ENCODE data around the gene MED23. TPM values are rescaled to one million over a fixed set of nuclear protein-coding genes. Genes with fewer than 3 reads are reported as not detected.
"Not testable (repeated sequence)": the region's sequence is repeated elsewhere in the genome, so short reads cannot be mapped to it uniquely, and the experiment has no call there.

The MED23 gene
- total RNA-seq, 1 experiment from 2014 or later = 32.1 TPM

DNA sequence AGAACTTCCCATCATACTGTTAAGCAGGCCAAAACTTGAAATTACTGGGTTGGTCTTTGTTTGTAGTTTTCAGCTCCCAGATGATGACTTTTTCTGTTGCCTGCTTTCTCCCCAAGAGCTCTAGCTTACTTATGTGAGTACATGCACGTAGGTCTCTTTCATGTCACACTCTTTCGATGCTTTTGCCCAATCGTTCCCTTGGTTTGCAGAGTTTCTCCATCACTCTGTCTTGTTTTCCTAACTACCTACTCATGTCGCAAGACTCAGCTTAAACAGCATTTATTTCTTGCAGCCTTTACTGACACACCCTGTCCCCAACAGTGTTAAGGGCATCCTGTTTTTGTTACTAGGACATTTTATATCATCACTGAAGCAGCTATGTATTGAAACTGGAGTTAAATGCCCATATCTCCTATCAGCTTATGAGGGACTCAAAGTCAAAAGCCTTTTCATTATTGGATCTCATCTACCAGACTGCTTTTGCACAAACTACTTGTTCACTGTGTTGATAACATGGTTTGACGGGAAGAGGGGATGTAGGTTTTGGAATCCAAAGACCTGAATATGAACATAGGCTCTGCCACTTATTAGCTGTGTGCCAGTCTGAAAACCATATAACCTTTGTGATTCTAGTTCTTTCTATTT, 52.1 kb downstream of the MED23 start:
- DNase-seq (ENCODE audit: low read depth) = no peak

DNA sequence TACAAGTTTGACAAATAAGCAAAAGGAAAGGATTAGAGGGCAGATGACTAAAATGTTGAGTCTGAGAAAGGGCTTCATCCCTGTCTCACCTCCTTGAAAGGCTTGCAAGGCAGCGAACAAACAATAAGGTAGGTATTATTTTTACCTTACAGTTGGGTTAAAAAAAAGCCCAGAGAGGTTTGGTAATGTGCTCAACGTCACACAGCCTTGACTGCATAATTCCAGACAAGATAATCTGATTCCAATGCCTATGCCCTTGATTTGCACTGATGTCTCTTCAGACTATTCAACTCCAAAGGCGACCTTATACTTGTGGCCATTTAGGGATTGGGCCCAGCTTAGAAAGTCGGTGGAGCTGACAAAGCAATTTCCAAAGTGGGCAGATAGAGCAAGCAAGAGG, 53.4 kb downstream of the MED23 start:
- no peak for DNase-seq (ENCODE audit: low read depth)

DNA sequence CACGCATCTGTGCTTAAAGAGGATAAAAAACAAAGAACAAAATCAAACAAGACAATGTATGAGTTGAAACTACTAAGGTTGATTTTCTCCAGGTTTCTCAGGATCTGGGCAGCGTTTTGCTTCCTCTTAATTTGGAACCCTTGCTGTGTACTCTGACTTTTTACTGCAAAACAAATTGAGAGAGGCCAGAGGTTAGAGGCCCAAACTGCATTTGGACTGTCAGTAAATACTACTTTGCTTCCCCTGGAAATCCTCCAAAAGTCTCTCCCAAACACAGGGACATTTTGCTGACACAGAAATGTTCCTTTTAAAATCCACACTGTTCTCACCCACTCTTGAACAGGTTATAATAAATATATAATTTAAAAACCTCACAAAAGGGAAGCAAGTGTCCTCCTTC, 53.9 kb downstream of the MED23 start:
- no peak for DNase-seq (ENCODE audit: low read depth)

DNA sequence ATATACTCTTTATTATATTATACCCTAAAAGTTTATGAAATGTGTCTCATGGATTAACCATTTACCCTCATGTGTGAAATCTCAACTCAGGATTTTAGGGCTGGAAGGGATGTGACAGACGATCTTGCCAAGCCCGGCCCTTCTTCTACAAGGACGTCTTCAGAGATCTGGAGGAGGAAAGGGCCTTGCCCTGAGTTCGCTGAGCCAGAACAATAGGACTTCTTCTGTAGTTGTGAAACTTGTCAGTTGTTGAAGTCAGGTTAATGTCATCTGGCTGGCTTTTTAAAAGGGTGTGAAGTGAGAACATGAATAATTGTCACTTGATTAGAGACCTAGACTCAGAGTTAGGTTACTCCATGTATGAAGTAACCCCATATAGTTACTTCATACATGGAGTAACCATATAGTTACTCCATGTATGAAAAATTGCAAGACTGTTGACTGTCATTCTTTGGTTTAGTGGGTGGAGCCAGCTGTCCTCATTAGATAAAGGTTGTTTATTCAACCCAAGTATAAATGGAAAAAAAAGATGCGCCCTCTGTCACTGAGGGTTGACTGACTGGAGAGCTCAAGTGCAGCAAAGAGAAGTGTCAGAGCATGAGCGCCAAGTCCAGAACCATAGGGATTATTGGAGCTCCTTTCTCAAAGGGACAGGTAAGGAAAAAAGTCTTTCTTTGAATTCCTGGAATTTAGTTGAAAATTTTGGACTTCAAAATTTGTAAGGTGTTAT, 55.2 kb downstream of the MED23 start, which contains the start of gene ARG1:
TSS of gene ARG1 (plus strand) at position 541 of the 730 bp plus-strand sequence. CDS start at position 598, 57 bp downstream.
- DNase-seq (ENCODE audit: low read depth) = no peak

DNA sequence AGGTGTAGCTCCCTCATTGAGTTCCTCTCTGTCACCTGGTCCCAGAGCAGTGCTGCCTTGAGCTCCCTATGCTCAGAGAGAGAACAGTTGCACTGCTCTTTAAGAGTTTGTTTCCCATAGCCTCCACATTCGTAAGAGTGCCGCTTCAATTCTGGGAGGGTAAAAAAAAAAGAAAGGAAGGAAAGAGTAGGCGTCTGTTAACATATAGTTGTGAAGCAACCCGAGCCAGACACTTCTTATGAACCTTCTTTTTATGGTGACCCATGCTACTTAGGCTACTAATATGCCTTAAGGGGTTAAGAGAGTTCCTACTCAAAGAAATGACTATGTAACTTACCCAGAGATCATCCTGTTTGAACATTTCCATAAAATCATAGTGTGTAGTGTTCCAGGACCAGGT, 59.3 kb downstream of the MED23 start:
- no peak for DNase-seq (ENCODE audit: low read depth)

DNA sequence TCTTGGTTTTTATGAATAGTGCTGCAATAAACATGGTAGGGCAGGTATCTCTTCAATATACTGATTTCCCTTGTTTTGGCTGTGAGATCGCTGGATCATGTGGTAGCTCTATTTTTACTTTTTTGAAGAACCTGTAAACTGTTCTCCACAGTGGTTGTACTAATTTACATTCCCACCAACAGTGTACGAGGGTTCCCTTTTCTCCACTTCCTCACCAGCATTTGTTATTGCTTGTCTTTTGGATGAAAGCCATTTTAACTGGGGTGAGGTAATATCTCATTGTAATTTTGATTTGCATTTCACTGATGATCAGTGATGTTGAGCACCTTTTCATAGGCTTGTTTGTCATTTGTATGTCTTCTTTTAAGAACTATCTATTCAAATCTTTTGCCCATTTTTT, 63.0 kb downstream of the MED23 start:
- no peak for DNase-seq (ENCODE audit: low read depth)

DNA sequence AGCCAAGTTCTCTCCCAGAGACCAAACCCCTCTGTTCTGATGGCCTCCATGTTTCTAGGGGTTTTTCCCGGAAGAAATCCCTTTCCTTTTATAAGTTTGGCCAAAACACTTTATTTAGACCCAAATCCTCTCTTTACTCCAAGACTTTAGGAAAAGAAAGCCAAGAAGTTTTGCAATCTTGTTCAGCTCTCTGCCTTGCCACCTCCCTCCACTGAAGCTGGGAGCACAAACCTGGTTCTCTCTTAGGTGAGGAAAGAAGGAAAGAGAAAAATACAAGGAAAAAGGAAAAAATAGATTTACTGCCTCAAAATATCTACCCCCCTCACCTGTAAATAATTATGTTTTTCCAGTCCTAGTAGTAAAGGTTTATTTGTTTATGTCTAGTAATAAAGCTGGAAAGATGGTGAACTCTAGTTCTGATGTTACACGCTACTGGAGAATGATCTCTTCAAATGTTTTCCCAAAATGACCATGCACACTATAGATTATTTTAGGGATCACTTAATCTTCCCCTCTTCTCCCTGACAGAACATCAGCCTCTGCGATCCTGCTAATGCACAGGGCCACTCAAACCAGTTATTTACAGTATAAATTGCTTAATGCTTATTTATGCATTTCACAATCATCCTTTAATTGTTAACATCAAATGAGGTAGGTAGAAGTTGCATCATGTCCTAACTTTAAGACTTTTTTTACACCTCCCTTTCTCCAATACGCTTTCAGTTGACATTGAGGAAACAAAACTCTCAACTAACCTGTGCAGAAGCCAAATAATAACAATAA, 65.9 kb downstream of the MED23 start:
- DNase-seq (ENCODE audit: low read depth) = no peak

DNA sequence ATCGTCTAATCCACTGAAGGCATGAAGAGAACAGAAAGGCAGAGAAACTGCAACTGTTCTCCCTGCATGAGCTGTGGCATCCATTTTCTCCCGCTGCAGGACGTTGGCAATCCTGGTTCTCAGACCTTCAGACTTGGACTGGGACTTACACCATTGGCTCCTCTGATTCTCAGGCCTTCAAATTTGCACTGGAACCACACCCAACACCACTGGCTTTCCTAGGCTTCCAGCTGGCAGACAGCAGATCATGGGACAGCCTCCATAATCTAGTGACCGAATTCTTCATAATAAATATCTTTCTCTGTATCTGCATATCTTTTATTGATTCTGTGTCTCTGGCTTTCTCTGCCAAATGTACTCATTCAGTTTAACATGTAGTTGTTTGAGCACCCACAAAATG, 69.1 kb downstream of the MED23 start:
- DNase-seq (ENCODE audit: low read depth) = no peak

DNA sequence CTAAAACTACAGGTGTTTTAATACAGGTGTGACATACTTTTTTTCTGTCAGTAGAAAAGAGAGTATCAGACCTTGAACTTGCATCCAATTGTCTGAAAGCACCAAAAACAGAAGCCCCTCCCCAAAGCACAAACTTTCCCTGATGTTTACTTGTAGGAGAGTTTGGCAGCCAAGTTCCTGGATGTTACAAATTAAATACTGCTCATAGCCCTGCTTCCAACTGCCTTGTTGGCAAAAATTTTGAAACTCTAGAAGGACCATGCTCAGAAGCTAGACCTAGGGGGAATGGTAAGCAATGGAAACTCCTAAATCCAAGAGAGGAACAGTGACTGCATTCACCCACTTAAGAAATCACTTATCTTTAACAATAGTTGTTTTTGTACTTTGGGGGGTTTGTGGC, 72.0 kb downstream of the MED23 start:
- DNase-seq (ENCODE audit: low read depth) = peak; percentile 14

DNA sequence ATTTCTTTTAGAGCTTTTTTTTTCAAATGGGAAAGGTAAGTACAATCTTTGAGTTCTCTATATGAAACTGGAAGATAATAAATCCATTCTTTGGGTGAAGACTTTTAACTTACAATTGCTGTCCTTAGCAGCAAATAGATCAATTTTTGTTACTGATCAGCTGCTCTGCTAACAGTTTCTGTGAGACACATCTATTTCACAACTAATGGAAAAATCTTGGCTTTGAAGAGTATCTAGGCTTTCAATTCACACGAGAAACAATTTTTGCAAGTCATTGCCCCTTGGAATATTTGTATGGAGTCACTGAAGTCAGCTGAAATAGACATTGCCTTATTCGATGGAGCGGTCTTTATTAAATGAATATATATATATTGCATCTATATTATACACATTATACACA, 75.5 kb downstream of the MED23 start:
- no peak for DNase-seq (ENCODE audit: low read depth)

DNA sequence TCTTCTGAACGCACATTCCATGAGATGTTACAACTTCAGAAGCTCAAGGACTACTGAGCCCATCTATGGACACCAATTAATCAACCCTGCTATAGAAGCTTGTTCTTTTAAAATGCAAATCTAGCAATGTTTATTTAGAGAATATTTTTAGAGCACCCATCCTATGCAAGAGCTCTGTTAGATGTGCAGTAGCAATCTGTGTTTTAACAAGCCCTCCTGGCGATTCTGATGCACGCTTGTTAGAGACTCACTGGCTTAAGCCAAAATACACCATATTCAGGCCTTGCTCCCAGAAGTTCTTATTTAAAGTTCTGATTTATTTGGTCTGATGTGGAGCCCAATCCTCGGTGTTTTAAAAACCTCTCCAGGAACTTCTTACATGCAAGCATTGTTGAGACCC, 76.1 kb downstream of the MED23 start:
- no peak for DNase-seq (ENCODE audit: low read depth)

DNA sequence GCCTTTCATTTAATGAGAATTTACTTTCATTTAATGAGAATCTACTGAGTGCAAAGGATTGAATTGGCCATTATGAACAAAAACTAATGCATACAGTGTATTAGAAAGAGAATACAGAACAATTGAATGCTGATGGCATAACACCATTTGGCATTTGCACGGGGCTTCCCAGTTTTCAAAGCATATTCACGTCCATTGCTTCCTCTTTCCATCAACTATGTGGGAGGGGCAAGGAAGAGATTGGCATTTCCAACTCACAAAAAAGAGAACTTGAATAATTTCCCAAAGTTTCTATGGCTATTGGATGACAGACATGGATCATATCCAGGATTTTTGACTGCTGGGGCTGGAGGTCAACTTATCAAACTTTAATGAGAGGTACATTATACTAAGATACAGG, 78.2 kb downstream of the MED23 start:
- DNase-seq (ENCODE audit: low read depth) = no peak

DNA sequence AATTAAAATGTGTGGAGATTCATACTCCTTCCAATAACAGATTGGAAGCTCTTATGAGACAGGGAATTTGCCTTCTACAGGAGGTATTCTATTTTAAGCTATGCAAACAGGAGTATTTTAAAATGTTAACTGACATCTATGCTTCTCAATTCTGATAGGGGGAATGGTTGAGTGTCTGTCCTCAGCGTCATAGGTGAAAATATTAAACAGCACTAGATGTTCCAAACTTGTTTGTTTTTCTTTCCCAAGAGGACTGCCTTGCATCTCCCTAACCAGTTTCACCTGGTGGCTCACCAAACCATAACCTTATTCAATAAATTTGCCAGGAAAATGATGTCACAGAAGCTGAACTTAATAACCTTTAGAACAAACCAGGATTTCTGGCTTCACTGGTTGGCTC, 79.6 kb downstream of the MED23 start:
- DNase-seq (ENCODE audit: low read depth) = no peak

DNA sequence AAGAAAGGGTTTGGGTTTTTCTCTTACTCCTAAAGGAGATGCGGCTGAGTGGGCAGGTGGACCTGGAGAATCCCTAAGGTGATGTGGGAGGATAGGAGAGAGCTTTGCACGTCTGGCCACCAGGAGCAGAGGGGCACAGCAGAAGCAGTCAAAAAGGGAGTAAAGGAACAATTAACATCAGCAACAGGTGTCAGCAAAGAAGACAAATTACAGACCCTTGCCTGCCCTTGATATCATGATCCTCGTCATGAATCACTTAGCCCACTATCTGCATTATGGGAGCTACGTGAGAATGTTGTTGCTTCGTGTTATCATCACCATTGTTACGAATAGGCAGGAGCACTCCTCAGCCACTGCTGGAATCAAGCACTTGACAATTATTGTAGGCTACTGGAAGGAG, 80.6 kb downstream of the MED23 start:
- DNase-seq (ENCODE audit: low read depth) = no peak

DNA sequence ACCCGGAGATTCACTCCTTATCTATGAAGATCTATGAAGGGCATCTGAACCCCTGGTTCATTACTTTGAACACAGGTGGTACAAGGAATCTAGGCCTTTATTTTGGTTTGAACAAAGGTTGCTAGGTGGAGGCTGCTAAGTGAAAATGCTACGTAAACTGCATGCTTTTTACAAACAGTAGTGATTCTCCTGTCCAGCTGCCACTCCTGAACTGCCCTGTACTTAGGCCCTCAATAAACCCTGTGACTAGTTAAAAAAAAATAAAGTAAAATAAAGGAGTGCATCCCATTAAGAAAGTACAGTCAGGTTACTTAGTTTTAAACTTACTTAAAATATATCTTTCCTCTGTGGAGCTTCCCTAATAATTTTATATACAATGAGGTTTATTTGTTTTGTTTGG, 82.7 kb downstream of the MED23 start:
- no peak for DNase-seq (ENCODE audit: low read depth)

DNA sequence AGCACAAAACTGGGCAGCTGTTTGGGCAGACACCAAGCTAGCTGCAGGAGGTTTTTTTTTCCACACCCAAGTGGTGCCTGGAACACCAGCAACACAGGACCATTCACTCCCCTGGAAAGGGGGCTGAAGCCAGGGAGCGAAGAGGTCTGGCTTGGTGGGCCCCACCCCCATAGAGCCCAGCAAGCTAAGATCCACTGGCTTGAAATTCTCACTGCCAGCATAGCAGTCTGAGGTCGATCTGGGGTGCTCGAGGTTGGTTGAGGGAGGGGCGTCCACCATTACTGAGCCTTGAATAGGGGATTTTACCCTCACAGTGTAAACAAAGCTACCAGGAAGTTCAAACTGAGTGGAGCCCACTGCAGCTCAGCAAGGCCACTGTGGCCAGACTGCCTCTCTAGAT, 89.4 kb downstream of the MED23 start:
- DNase-seq (ENCODE audit: low read depth) = not testable (repeated sequence)

DNA sequence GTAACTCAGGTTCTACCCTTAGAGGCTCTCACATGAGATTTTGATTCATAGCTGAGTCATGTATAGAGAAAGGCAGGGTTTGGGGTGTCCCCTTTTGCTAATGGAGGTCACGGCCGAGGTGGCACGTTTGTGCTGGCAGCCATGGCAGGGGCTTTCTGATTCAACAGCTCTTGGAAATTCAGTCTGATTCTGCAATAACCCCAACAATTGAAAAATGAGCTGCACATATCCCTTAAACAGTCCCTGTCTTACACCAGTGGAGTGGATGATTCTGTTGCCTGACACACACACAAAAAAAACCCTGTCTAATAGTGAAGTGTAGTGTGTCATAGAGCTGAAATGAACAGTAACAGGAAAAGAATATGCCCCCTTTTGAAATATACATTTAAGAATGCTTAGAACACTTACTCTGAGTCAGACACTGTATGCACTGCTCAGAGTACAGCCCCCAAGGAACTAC, 95.4 kb downstream of the MED23 start:
- no peak for DNase-seq (ENCODE audit: low read depth)

DNA sequence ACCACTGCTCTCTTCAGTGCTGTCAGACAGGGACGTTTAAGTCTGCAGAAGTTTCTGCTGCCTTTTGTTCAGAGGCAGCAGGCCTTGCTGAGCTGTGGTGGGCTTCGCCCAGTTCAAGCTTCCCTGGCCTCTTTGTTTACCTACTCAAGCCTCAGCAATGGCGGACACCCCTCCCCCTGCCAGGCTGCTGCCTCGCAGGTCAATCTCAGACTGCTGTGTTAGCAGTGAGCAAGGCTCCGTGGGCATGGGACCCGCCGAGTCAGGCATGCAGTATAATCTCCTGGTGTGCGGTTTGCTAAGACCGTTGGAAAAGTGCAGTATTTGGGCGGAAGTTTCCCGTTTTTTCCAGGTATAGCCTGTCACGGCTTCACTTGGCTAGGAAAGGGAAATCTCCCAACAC, 96.4 kb downstream of the MED23 start:
- DNase-seq (ENCODE audit: low read depth) = not testable (repeated sequence)

DNA sequence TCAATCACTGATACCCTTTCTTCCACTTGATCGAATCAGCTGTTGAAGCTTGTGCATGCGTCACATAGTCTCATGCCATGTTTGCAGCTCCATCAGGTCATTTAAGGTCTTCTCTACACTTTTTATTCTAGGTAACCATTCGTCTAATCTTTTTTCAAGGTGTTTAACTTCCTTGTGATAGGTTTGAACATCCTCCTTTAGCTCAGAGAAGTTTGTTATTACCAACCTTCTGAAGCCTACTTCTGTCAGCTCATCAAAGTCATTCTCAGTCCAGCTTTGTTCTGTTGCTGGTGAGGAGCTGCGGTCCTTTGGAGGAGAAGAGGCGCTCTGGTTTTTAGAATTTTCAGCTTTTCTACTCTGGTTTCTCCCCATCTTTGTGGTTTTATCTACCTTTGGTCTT, 97.1 kb downstream of the MED23 start:
- not testable (repeated sequence) for DNase-seq (ENCODE audit: low read depth)

DNA sequence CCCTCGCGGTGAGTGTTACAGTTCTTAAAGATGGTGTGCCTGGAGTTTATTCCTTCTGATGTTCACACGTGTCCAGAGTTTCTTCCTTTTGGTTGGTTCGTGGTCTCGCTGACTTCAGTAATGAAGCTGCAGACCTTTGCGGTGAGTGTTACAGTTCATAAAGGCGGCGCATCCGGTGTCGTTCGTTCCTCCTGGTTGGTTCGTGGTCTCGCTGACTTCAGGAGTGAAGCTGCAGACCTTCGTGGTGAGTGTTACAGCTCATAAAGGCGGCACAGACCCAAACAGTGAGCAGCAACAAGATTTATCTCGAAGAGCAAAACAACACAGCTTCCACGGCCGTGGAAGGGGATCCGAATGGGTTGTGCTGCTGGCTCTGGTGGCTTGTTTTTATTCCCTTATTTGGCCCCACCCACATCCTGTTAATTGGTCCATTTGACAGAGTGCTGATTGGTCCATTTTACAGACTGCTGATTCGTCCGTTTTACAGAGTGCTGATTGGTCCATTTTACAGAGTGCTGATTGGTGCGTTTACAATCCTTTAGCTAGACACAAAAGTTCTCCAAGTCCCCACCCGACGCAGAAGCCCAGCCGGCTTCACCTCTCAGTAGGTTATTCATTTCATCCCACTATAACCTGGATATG, 103.2 kb downstream of the MED23 start:
- no peak for DNase-seq (ENCODE audit: low read depth)

DNA sequence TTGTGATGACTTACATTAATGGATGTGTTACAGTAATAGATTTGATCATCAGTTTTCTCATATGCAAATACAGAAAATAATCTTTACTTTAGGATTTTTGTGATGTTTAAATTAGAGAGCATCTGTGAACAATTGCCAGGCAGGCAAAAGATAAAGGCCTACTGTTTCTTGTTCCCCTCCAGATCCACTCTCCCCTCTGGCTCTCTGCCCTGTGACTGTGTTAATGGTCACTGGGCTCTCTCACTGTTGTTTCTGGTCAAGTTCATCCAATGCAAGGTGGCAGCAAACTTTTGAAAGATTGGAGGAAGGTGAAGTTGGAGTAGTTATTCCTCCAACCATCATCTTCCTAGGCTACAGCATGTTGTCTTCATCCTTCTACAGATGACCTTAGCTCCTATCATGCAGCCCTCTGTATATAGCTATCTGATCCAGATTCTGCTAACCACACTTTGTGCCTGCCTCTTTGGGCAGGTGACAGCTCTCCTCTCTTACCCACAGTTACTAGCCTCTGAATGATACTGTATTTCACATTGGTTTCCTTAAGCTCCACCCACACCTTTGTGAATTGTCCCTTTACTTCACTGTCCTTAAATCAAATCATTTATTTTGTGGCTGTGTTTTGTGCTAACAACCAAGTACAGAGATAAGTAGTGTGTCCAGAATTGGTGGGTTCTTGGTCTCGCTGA, 103.9 kb downstream of the MED23 start:
- no peak for DNase-seq (ENCODE audit: low read depth)
